ENCODE results near the gene PRKD3.

PRKD3 gene

GRCh38 chr2:37357530-37357929, 32.9 kb upstream of the PRKD3 start:
- Histone ChIP-seq H3K9ac (ENCODE audit: low read length) (no peak overlapping the region), H3K4me1 (ENCODE audit: insufficient read depth, low read length) (no peaks in the 10 kb centered on the region), H3K27ac (ENCODE audit: low read depth, low read length) (no peak overlapping the region), H3K27me3 (ENCODE audit: control insufficient read depth in 1 of 2, insufficient read depth in 2 of 2, low read length in 2 of 2) (no peaks in the 10 kb centered on the region), H3K9me3 (ENCODE audit: low read length) (no peaks in the 10 kb centered on the region), H3K36me3 (ENCODE audit: insufficient read depth, low read length) (peaks cover 4% of the 10 kb centered on the region), H3K4me3 (ENCODE audit: low read depth in 1 of 2, low read length in 2 of 2) (no peak overlapping the region)

GRCh38 chr2:37357069-37357468, 32.4 kb upstream of the PRKD3 start:
- no peak overlapping the region for H3K9ac ChIP-seq (ENCODE audit: low read length)
- no peak overlapping the region for H3K27ac ChIP-seq (ENCODE audit: low read depth, low read length)
- no peaks in the 10 kb centered on the region for H3K27me3 ChIP-seq (ENCODE audit: control insufficient read depth in 1 of 2, insufficient read depth in 2 of 2, low read length in 2 of 2)
- no peaks in the 10 kb centered on the region for H3K9me3 ChIP-seq (ENCODE audit: low read length)
- H3K4me3 ChIP-seq (ENCODE audit: low read depth in 1 of 2, low read length in 2 of 2), result no peak overlapping the region
- H3K4me1 ChIP-seq (ENCODE audit: insufficient read depth, low read length), result no peaks in the 10 kb centered on the region
- peaks cover 4% of the 10 kb centered on the region for H3K36me3 ChIP-seq (ENCODE audit: insufficient read depth, low read length)

GRCh38 chr2:37356299-37356698, 31.7 kb upstream of the PRKD3 start:
- H3K27me3 ChIP-seq (ENCODE audit: control insufficient read depth in 1 of 2, insufficient read depth in 2 of 2, low read length in 2 of 2), result no peaks in the 10 kb centered on the region
- no peaks in the 10 kb centered on the region for H3K4me1 ChIP-seq (ENCODE audit: insufficient read depth, low read length)
- no peak overlapping the region for H3K9ac ChIP-seq (ENCODE audit: low read length)
- H3K27ac ChIP-seq (ENCODE audit: low read depth, low read length), result no peak overlapping the region
- no peak overlapping the region for H3K4me3 ChIP-seq (ENCODE audit: low read depth in 1 of 2, low read length in 2 of 2)
- H3K36me3 ChIP-seq (ENCODE audit: insufficient read depth, low read length), result peaks cover under 1% of the 10 kb centered on the region
- H3K9me3 ChIP-seq (ENCODE audit: low read length), result no peaks in the 10 kb centered on the region

GRCh38 chr2:37355735-37356134, 31.1 kb upstream of the PRKD3 start:
- H3K9ac ChIP-seq (ENCODE audit: low read length), result no peak overlapping the region
- H3K9me3 ChIP-seq (ENCODE audit: low read length), result no peaks in the 10 kb centered on the region
- no peak overlapping the region for H3K4me3 ChIP-seq (ENCODE audit: low read depth in 1 of 2, low read length in 2 of 2)

GRCh38 chr2:37354531-37354930, 29.9 kb upstream of the PRKD3 start:
- no peak overlapping the region for H3K9ac ChIP-seq (ENCODE audit: low read length)
- H3K9me3 ChIP-seq (ENCODE audit: low read length), result no peaks in the 10 kb centered on the region
- H3K27ac ChIP-seq (ENCODE audit: low read depth, low read length), result no peak overlapping the region
- H3K36me3 ChIP-seq (ENCODE audit: insufficient read depth, low read length), result no peaks in the 10 kb centered on the region
- H3K27me3 ChIP-seq (ENCODE audit: control insufficient read depth in 1 of 2, insufficient read depth in 2 of 2, low read length in 2 of 2), result no peaks in the 10 kb centered on the region
- H3K4me3 ChIP-seq (ENCODE audit: low read depth in 1 of 2, low read length in 2 of 2), result no peak overlapping the region
- H3K4me1 ChIP-seq (ENCODE audit: insufficient read depth, low read length), result peaks cover 11% of the 10 kb centered on the region

More at GRCh38 chr2:37355735-37356134, 31.1 kb upstream of the PRKD3 start:
- Histone ChIP-seq H3K4me1 (ENCODE audit: insufficient read depth, low read length) (peaks cover under 1% of the 10 kb centered on the region), H3K27ac (ENCODE audit: low read depth, low read length) (no peak overlapping the region), H3K27me3 (ENCODE audit: control insufficient read depth in 1 of 2, insufficient read depth in 2 of 2, low read length in 2 of 2) (no peaks in the 10 kb centered on the region), H3K36me3 (ENCODE audit: insufficient read depth, low read length) (no peaks in the 10 kb centered on the region)

GRCh38 chr2:37350034-37350433, 25.4 kb upstream of the PRKD3 start:
- H3K4me3 ChIP-seq (ENCODE audit: low read depth in 1 of 2, low read length in 2 of 2), result no peak overlapping the region

GRCh38 chr2:37349231-37349860, 24.7 kb upstream of the PRKD3 start:
- no peak overlapping the region for H3K9ac ChIP-seq (ENCODE audit: low read length)
- no peaks in the 10 kb centered on the region for H3K9me3 ChIP-seq (ENCODE audit: low read length)
- no peaks in the 10 kb centered on the region for H3K27me3 ChIP-seq (ENCODE audit: control insufficient read depth in 1 of 2, insufficient read depth in 2 of 2, low read length in 2 of 2)
- H3K4me3 ChIP-seq (ENCODE audit: low read depth in 1 of 2, low read length in 2 of 2), result no peak overlapping the region
- no peak overlapping the region for H3K27ac ChIP-seq (ENCODE audit: low read depth, low read length)
- peaks cover 15% of the 10 kb centered on the region for H3K4me1 ChIP-seq (ENCODE audit: insufficient read depth, low read length)
- no peaks in the 10 kb centered on the region for H3K36me3 ChIP-seq (ENCODE audit: insufficient read depth, low read length)

More at GRCh38 chr2:37350034-37350433, 25.4 kb upstream of the PRKD3 start:
- Histone ChIP-seq H3K9ac (ENCODE audit: low read length) (no peak overlapping the region), H3K9me3 (ENCODE audit: low read length) (no peaks in the 10 kb centered on the region), H3K4me1 (ENCODE audit: insufficient read depth, low read length) (peaks cover 15% of the 10 kb centered on the region), H3K27me3 (ENCODE audit: control insufficient read depth in 1 of 2, insufficient read depth in 2 of 2, low read length in 2 of 2) (no peaks in the 10 kb centered on the region), H3K27ac (ENCODE audit: low read depth, low read length) (no peak overlapping the region), H3K36me3 (ENCODE audit: insufficient read depth, low read length) (no peaks in the 10 kb centered on the region)

GRCh38 chr2:37348155-37348554, 23.5 kb upstream of the PRKD3 start:
- no peak overlapping the region for H3K27ac ChIP-seq (ENCODE audit: low read depth, low read length)
- no peaks in the 10 kb centered on the region for H3K27me3 ChIP-seq (ENCODE audit: control insufficient read depth in 1 of 2, insufficient read depth in 2 of 2, low read length in 2 of 2)
- H3K4me3 ChIP-seq (ENCODE audit: low read depth in 1 of 2, low read length in 2 of 2), result no peak overlapping the region
- H3K9ac ChIP-seq (ENCODE audit: low read length), result no peak overlapping the region
- H3K9me3 ChIP-seq (ENCODE audit: low read length), result no peaks in the 10 kb centered on the region
- no peaks in the 10 kb centered on the region for H3K36me3 ChIP-seq (ENCODE audit: insufficient read depth, low read length)
- H3K4me1 ChIP-seq (ENCODE audit: insufficient read depth, low read length), result peaks cover 25% of the 10 kb centered on the region

GRCh38 chr2:37344453-37345361, 20.1 kb upstream of the PRKD3 start, which contains the start of gene QPCT:
QPCT (plus strand) TSS chr2:37344630; CDS start chr2:37344732, 102 bp downstream.
- Histone ChIP-seq H3K4me1 (ENCODE audit: insufficient read depth, low read length) (peaks cover 14% of the 10 kb centered on the region), H3K36me3 (ENCODE audit: insufficient read depth, low read length) (no peaks in the 10 kb centered on the region), H3K27ac (ENCODE audit: low read depth, low read length) (peak within 1 kb of the TSS; percentile 77), H3K9me3 (ENCODE audit: low read length) (no peaks in the 10 kb centered on the region), H3K4me3 (ENCODE audit: low read depth in 1 of 2, low read length in 2 of 2) (peak within 1 kb of the TSS; percentile 67 to 98), H3K27me3 (ENCODE audit: control insufficient read depth in 1 of 2, insufficient read depth in 2 of 2, low read length in 2 of 2) (no peaks in the 10 kb centered on the region), H3K9ac (ENCODE audit: low read length) (peak within 1 kb of the TSS; percentile 49)

- Histone ChIP-seq H3K36me3 (ENCODE audit: insufficient read depth, low read length) (no peaks in the 10 kb centered on the region), H3K27me3 (ENCODE audit: control insufficient read depth in 1 of 2, insufficient read depth in 2 of 2, low read length in 2 of 2) (no peaks in the 10 kb centered on the region), H3K9me3 (ENCODE audit: low read length) (no peaks in the 10 kb centered on the region), H3K4me3 (ENCODE audit: low read depth in 1 of 2, low read length in 2 of 2) (peak overlapping the region; percentile 67 to 98), H3K9ac (ENCODE audit: low read length) (peak overlapping the region; percentile 49), H3K4me1 (ENCODE audit: insufficient read depth, low read length) (peaks cover 14% of the 10 kb centered on the region), H3K27ac (ENCODE audit: low read depth, low read length) (peak overlapping the region; percentile 77)
Measured at GRCh38 chr2:37343537-37344434, 19.2 kb upstream of the PRKD3 start.
